Nucleus accumbens (tissue), 56 donors: Measurements from ENCODE around the gene CERS5.

Source experiments
- DNase-seq, 56 donors: peaks; one replicate each; lab custom pipeline; 2025; lab: John Stamatoyannopoulos, UW

Gene CERS5

DNA sequence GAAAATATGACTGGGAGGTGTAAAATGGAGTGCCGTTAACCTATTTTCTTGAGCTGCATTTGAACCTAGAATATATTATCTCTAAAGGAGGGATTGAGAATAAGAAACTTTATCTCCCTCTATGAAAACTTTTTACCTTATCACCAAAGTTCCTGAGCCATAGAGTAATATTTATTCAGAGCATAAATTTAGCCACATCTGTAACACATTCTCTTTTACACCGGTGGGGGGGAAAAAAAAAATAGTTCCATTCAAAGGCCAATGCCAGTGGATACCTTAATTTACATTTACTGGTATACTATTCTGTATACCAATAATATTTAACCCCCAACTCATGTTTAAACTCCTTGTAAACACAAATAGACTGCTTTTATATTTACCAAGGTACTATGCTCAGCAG is 21.7 kb downstream of the CERS5 start:
- DNase-seq, result no peak

- DNase-seq, result no peak
Measured at GRCh38 chr12:50142993-50143392, 24.2 kb downstream of the CERS5 start.

DNA sequence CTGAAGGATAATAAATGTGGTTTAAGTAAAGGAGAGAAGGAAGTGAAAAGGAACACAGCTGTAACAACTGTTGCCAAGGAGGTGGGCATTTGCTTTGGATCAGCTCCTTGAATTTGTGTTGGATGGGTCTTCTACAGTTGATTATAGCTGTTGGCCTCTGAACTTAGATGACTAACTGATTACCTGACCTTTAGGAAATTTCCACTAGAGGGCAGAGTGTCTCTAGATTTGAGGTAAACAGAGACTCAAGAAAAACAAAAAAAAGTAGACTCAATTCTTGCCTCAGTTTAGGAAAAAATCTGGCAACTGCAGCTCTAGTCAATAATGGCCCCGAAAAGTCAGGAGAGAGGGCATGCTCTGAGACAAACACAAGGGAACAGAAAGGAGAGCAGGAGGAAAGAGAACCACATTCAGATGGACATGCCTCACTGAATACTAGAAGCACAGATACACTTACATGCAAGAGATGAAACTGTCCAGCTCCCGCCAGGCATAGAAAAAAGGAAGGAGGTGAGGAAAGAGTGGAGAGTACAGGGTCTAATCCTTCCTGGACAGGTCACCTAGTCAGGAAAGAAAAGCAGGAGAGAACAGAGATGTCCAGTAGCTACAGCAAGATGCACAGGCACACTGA is 34.5 kb downstream of the CERS5 start:
- DNase-seq, result no peak

DNA sequence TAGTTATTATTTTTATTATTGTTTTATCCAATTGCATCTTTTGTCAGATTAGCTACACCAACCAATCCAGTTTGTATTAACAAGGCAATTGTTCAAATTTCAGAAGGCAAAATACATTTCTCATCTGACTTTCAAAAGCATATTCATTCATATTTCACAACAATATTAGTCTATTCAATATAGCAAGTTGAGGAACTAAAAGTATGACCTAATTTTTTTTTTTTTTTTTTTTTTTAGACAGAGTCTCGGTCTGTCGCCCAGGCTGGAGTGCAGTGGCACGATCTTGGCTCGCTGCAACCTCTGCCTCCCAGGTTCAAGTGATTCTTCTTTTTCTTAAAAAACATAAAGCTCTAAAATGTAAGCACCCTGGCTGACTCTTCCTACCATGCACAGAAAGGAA is 37.9 kb downstream of the CERS5 start:
- DNase-seq, result no peak

DNA sequence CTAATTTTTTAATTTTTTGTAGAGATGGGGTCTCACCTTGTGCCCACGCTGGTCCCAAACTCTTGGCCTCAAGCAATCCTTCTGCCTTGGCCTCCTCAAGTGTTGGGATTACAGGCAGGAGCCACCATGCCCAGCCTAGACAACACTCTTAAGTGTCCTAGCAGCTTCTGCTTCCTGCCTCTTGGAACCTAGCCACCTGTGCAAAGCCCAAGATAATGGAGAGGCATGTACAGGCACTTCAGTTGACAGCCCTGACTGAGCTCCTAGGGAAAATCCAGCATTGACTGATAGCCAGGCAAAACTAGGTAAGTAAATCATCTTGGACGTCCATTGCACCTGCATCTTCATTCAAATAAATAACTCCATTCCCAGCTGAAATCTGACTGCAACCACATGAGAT is 39.6 kb downstream of the CERS5 start:
- no peak for DNase-seq

GRCh38 chr12:50123203-50123602 is 44.0 kb downstream of the CERS5 start:
- no peak for DNase-seq

DNA sequence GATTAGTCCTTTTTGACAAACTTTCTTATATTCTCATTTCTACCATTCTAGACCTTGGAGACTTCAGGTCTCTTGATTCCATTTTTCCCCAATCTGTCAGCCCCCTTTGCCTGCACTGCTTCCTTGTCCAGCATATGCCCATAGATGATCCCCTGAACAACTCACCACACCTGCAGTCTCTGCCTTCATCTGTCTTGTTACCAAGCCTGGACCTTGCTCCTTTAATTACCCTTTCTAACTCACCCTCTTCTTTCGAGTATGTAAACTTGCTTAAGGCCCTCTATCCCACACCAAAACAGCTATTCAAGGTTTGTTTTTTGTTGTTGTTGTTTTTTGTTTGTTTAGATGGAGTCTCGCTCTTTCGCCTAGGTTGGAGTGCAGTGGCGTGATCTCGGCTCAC is 45.5 kb downstream of the CERS5 start:
- no peak for DNase-seq

- no peak for DNase-seq
Measured at GRCh38 chr12:50120953-50121352, 46.2 kb downstream of the CERS5 start.

GRCh38 chr12:50120521-50120920 is 46.6 kb downstream of the CERS5 start:
- no peak for DNase-seq

DNA sequence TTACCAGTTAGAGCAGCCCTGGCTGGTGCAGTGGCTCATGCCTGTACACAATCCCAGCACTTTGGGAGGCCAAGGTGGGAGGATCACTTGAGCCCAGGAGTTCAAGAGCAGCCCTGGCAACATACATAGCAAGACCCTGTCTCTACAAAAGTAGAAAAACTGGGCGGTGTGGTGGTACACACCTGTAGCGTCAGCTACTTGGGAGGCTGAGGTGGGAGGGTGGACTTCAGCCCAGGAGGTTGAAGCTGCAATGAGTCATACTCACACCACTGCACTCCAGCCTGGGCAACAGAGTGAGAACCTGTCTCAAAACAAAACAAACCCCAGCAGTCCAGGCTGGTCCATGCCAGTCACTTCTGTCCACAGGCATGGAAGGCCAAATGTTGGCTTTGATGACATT is 47.8 kb downstream of the CERS5 start:
- DNase-seq, result no peak

GRCh38 chr12:50117057-50117622 is 50.0 kb downstream of the CERS5 start:
- peak in 2 of 56 donors; percentile 9 to 17 for DNase-seq

- DNase-seq, result peak in 7 of 56 donors; percentile 56 to 71 (median 67)
Measured at GRCh38 chr12:50112456-50113218, 54.5 kb downstream of the CERS5 start.

- peak; percentile 94 to 100 (median 99) for DNase-seq
Measured at GRCh38 chr12:50111693-50112455, 55.3 kb downstream of the CERS5 start, which contains the start of gene COX14. TSS of gene COX14 (plus strand) at chr12:50112236. CDS start at chr12:50120044, 7,808 bp downstream.

DNA sequence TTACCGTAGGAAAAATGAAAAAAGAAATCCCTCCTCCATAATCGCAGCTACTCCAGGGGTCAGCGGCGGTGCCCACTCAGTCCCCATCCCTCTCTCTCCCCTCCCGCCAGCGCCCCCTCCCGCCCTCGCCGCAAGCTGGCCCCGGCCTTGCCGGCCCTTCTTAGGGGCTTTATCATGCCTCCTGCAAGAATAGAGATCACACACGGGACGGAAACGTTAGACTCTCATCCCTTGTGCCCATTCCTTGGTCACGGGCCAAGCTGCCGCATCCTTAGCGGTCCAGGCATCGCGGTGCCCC is 55.8 kb downstream of the CERS5 start:
- DNase-seq, result no peak

- DNase-seq, result peak in 15 of 56 donors; percentile 28 to 60 (median 34)
Measured at GRCh38 chr12:50110762-50111351, 56.3 kb downstream of the CERS5 start.

DNA sequence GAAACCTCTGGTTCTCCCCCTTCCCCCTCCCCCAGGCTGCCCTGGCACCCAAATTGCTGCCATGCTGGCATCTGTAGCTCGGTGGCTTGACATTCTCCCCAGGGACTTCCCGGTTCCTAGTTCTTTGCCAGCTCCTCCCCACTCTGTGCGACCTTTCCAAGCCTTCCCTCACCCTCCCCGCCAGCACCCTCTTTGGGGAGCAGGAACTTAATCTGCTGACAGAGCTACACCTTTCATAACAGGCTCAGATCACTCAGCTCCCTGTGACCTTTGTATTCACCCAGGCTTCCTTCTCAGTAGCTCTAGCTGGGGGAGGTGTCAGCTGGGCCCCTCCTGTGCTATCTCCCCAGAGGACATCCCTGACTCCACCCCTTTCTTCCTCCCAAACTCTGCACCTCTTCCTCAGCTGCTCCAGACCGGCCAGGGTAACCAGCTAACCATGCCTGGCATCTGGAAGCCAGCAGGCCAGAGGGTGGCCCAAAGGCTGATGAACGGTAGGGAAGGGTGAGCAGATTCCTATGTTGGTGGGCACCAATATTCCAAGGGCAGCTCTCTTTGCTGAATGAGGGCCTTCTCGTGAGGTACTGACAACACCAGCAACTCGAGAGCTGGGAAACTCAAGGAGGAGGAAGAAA is 56.9 kb downstream of the CERS5 start:
- peak in 4 of 56 donors; percentile 13 to 38 (median 20) for DNase-seq

DNA sequence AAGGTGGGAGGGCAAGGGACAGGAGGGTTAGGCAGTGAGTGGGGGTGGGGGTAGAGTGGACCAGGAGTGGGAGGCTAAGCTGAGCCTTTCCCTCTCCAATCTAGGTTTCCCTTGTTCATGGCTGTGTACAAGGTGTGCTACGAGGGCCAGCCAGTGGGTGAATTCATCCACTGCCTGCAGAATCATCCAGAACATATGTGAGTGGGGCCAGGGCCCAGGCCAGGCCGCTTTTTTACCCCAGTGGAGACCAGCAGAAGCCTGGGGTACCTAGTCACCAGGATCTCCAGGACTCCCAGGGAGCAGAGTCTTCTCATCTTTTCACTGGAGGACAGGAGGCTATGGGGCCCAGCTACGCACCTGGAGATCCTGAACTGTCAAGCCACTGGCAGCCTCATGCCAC is 57.9 kb downstream of the CERS5 start:
- no peak for DNase-seq

- no peak for DNase-seq
Measured at GRCh38 chr12:50107416-50108268, 59.5 kb downstream of the CERS5 start.

DNA sequence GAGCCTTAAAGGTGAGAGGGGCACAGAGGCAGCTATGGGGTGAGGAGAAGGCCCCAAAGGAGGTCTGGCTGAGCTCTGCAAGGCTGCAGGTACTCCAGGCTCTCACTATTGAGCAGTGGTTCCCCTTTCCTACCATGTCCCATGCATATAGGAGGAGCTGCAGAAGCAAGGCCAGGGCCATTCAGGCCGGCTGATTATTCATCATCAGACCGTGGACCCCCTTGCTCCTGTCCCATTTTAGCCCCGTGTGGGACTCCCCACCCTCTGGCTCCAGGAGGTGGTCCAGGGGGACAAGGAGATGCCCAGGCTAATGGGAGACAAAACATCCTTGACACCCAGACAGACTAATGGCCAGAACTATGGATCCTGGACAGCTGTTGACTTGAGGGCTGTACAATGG is 60.3 kb downstream of the CERS5 start:
- no peak for DNase-seq
